GDM1 (cell line): ENCODE measurements around the gene CDON.

Source experiments
- DNase-seq: peaks from one replicate; lab custom pipeline; 2025; lab: John Stamatoyannopoulos, UW

The CDON gene

DNA sequence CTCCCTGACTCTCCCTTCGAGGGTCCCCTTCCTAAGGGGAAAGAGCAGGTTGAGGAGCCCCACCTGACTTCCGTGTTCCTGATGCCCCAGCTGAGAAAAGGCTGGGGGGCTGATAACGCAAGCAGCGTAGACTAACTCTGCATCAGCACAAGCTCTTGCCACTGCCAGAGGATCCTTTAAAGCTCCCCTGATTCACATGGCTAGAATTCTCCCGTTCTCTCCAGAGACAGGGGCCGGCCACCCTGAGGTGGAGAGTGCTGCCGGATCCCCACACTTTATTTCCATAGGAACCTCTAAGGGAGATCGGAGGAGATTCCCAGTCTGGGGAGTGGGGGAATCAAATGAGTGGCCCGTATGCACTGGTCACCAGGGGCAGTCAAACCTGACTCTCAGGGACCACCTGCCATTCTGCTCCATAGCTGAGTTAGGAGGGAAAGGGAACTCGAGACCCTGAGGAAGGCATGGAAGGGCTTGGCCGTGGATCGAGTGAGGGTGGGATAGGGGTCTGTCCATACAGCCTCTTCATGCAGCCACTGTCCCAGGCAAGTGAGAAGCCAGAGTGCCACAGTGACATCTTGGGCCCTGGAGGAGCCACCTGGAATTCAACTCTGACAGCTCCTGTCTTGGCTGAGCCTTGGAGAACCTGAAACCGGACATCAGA is 118.2 kb downstream of the CDON start:
- DNase-seq: no peak

DNA sequence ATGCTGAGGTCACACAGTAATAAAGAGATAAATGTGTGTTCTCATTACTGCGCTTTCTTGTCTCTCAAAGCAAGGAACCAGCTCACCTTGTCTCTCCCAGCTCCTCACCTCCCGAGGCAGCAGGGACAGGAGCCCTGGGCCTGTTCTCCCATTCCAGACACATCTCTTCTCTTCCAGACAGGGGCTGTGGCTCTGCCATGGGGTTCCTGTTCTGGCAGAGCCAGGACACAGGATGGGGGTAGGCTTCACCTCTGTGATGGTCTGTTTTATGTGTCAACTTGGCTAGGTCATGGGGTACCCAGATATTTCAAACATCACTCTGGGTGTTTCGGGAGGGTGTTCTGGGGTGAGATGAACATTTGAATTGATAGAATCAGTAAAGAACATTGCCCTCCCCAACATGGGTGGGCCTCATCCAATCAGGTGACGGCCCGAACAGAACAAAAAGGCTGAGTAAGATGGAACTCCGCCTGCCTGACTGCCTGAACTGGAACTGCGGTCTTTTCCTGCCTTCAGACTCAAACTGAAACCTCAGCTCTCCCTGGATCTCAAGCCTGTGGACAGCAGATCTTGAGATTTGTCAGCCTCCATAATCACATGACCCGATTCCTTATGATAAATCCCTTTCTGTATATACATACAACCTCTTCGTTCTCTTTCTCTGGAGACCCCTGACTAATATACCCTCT is 118.9 kb downstream of the CDON start:
- DNase-seq: no peak

DNA sequence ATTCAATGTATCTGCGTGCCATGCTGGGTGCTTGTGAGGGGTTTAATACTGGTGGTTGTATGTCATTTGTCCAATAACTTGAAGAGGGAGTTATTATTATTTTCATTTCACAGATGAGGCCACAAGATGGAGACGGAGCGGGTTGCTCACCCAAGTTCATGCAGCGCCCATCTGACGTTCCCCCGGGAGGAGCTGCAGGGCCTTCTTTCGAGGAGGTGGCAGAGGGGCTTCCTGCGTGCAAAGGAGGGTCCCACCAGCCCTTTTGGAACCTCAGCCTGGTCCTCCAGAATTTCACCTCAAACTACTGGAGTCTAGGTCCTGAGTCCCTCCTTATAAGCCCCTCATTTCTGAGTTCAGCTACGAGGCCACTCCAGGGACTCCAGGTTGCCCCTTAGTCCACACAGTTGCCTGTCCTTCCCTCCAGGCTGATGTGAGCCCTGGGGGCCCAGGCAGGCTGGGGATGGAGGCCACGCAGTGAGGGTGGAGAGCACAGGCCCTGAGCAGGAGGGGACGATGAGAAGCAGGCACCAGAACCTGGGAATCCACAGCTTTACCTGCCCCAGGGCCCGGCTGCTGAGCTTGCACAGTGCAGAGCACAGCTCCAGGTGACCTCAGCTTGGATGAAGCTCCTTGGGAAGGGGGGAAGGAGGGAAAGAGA is 119.8 kb downstream of the CDON start:
- DNase-seq: no peak

DNA sequence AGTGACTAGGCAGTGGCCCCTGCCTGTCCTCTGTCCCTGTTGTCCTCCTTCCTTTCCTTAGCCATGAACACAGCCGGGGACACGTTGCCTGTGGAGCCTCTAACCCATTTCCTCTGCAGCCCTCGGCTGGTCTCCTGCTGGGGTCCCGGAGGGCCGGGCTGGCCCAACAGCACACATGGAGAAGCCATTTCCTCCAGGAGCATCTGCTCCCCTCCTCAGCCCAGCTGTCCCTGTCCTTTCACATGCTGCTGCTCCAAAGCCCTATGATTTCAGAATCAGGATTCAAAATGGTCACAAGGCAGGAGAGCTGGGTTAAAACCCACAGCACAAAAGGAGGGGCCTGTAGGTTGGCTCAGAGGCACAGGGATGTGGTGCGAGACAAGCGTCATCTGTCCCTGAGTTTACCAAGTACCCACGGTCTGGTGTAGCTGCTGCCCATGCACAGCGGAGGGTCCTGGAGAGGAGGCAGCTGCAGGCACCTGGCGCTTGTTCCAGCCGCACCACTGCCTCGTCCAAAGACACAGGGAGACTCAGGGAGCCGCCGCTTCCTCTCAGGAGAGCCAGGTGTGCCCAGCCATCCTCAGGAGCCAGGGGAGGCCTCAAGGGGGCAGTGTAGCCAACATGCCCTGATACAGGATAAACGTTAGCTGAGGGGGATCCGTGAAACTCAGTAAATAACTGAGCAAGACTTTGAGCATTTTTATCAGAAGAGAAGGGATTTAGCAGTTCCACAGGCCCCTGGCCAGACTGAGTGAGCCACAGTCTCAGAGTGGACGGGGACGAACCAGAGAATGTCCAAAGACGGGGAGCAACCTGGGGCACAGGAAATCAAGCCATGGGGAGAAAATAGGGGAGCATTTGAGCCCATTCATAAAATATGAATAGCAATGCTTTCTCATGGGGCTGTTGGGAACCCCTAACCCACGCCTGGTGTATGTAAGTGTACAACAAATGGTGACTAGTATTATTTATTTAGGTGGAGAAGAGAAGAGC is 120.8 kb downstream of the CDON start:
- no peak for DNase-seq

- DNase-seq: no peak
Observed at GRCh38 chr11:125941267-125941618, 121.4 kb downstream of the CDON start.

DNA sequence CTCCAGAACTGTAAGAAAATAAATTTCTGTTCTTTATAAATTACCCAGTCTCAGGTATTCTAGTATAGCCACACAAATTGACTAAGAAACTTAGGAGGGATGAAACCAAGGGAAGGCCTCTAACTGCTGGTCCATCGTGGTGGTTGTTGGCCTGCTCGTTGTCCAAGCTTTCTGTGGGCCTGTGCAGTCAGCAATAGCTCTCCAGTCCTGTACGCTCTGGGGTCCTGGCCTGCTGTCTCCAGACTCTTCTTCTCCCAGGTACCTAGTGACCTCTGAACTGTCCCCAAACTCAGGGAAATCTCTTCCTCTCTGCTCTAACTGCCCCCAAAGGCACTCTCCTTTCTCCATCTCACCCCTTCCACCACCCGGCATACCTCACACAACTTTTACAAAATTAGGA is 122.5 kb downstream of the CDON start:
- no peak for DNase-seq

DNA sequence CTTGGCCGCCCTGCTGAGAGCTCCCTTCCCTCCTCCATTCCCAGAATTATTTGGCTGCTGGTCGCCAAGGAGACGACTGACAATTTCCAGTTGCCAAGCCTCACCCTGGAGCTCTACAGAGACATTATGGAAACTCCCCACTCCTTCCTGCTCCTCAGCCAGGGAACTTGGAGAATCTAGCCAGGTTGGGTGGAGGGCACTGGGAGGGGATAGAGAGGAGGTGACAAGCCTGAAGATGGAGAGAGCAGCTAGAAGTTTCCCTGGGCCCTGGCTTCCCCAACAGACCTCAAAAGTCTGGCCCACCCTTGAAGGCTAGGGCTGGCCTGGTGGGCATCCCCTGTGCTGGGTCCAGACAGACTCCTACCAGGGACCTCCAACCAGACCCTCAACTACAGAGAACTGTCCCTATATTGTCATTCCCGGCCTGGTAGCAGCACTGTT is 123.6 kb downstream of the CDON start:
- no peak for DNase-seq

DNA sequence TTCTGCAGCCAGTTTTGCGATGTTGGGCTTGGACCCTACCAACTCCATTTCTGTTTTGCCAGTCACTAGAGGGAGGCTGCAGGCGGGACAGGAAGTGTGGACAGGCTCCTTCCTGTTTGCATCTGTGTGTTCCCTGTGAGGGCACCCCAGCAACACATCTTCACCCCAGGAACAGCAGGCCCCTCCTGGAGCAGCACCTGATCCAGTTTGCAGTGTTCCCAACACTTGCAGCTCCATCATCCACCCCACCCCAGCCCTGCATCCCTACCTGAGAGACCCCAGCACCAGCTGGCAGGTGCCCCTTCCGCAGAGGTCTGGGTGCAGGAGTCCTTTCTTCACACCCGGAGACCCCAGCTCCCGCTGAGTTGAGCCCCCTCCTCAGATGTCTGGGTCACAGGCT is 124.2 kb downstream of the CDON start:
- no peak for DNase-seq

- DNase-seq: no peak
Observed at GRCh38 chr11:125935618-125936199, 127.0 kb downstream of the CDON start.

DNA sequence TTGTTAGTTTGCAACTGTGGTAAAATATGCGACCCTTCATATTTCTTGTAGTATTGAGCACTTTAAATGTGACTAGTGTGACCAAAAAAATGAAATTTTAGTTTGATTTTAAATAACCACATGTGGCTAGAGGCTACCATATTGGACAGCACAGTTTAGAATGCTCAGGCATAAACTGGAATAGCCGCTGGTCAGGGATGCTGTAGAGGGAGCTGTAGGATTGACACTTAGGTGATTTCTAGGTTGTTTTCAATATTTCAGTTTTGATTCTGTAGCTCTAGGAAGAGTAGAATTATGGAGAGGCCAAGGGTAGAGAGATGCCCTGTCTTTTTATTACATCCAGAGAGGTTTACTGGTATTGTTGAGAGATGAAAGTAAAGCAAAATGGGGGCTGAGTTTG is 127.6 kb downstream of the CDON start:
- DNase-seq: no peak

DNA sequence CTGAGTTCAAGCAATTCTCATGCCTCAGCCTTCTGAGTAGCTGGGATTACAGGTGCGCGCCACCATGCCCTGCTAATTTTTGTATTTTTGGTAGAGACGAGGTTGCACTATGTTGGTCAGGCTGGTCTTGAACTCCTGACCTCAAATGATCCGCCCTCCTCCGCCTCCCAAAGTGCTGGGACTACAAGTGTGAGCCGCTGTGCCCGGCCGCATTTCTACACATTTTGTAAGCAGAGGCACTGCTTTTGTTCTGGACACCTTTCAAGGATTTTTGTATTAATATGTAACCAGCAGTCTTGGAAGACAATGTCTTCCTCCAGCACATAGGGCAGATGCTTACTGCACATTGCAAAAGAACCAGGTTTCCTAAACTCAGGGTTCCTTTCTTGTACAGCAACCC is 128.2 kb downstream of the CDON start:
- no peak for DNase-seq

DNA sequence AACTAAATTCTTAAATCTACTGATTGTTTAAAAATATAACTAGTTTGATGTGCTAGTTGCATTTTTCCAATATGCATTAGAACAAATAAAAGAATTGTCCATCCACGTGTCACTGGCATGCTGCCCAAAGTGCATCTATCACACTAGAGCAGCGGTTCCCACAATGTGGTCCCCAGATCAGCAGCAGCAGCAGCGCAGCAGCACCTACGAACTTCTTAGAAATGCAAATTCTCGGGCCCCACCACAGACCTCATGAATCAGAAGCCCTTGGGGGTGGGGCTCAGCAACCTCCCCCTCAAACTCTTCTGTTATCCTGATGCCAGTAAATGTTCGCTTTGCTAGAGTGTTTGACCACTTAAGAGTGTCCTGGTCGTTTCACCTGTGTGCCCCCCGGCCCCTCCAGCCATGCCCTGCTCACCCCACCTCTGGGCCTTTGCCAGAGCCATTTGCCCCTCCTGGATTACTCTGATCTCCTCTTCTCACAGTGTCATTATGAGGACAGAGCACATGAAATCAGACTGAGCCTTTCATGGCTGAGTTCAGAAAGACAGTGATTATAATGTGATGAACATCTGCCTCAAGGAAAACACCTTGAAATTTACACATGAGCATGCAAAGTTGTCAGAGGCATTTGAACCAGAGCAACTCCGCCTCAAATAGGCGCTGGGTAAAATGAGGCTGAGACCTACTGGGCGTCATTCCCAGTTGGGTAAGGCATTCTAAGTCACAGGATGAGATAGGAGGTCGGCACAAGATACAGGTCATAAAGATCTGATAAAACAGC is 129.4 kb downstream of the CDON start:
- DNase-seq: no peak

DNA sequence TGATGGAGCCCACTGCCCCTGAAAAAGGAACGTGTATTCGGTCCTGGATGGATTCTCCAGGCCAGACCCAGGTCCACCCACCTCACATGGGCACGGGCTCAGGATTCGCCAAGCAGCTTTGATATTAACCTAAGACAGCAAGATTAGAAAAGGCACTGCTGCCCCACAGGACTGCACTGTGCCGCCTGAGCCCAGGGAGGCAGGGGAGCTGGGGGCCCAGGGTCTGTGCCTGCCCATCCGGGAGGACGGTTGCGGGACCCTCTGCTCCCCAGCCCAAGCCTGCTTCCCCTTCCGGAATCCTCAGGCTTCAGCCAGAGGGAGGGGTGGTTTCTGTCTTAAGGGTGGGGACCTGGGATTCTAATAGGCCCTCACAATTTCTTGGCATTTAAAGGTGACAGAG is 130.4 kb downstream of the CDON start:
- no peak for DNase-seq

GRCh38 chr11:125931668-125932067 is 131.0 kb downstream of the CDON start:
- no peak for DNase-seq

DNA sequence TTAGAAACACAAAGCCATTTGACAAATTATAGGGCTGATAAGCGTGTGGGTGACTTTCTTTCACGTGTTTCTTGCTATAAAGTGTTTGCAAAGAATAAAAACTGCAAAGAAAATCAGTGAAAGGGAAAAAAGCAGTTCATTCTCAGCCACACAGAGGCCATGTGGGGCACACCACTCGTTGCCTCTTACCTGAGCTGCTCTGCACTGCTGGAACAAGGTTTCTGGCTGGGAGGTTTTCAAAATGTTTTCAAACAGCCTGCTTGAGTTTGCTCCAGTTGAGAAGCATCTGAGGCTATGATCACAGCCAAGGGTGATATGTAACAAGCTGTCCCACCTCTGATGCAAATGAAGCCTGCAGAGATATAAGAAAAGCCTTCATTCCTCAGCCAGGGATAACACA is 131.6 kb downstream of the CDON start:
- no peak for DNase-seq

DNA sequence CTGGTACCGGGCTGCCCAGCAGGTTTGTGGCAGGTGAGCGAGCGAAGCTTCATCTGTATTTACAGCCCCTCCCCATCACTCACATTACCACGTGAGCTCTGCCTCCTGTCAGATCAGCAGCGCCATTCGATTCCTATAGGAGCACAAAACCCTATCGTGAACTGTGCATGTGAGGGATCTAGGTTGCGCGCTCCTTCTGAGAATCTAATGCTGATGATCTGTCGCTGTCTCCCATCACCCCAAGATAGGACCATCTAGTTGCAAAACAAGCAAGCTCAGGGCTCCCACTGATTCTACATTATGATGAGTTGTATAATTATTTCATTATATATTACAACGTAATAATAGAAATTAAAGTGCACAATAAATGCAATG is 132.6 kb downstream of the CDON start:
- no peak for DNase-seq

DNA sequence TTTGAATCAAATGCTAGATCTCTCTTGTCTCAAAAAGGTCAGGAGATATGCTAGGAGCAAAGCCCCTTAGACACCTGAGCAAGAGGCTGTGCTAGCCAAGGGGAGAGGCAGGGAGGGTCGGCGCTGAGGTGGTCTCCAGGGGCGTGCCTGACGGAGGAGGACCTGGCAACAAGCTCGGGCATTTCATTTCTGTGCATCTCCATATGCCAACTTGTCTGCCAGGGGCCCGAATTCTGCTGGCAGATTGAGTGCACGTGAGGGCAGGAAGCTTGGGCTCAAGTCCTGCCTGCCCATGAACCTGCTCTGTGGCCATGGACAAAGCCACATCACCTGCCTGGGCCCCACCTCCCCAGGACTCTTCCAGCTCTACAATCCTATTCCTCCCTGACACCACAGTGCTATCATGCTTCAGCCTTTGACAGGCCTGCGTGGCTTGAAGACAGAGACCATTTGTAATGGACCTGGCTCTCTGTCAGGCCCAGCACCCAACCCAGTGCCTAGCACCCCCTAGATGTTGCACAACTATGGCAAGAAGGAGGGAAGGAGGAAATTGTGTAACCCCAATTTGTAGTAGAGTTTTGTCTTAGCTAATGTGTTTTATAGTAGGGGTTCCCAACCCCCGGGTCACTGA is 133.1 kb downstream of the CDON start:
- no peak for DNase-seq

DNA sequence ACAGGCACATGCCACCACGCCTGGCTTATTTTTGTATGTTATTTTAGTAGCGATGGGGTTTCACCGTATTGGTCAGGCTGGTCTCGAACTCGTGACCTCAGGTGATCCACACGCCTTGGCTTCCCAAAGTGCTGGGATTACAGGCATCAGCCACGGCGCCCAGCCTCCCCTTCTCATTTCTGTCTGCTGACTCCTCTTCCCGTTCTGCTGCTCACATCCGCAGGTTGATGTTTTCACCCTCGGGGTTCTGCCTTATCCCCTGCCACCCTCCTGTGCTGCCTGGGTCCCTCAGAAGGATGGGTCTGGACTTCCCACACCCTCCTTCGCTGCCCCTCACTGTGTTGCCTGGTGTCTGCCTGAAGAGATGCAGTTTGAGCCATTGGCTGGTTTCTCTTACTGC is 136.0 kb downstream of the CDON start:
- no peak for DNase-seq

DNA sequence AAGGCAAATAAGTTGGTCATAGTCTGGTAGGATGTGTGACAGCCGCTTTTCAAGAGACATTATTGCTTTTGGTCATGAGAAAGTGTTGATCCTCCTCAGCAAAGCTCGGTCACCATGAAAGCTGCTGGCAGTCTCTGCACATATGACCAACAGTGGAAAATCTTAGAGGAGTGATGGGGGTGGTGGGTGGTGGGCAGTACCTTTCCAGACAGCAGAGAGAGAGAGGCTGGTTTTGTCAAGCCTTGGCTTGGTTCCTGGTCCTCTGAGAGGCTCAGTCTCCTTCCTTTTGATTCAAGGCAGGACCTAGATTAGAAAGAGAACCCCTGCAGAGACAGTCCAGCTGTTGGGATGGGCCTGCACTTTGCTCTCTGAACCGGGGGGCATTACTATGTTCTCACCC is 136.9 kb downstream of the CDON start:
- DNase-seq: no peak

DNA sequence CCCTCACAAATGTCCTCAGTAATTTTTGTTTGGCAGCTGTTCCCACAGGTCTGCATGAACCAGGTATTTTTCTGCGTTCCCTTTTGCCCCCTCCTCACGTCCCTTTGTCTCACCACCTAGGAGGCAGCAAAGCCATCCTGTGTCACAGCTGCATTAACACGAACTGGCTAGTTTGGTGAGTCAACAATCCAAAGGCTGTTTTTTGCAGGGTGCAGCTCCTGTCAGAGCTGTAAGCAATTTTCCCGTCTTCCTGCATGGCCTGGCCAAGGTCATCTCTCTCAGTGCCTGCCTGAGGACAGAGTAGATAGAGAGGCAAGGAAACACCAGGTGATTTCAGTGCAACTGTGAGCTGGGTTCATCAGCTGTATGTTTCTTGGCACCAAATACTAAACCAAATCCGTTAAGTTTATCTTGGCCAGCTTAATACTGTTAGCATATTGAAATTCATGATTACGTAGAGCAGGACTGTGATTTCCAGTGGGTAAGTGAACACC is 137.4 kb downstream of the CDON start:
- DNase-seq: no peak
